GM11168 (cell line): ENCODE results near the gene EWSR1.
"Not testable (repeated sequence)": the region's sequence is repeated elsewhere in the genome, so short reads cannot be mapped to it uniquely, and the experiment has no call there.

ENCODE experiments used
- in situ Hi-C: fragments of 300-500 bp; cut with MboI; formaldehyde crosslinking; loops from one replicate; pipeline ENCODE4 v1.12.0; 2022; ENCODE audit warnings: low sequenced_read_pairs; ENCODE audit not compliant: unreplicated experiment

Gene EWSR1

GRCh38 chr22:29267858-29268510 is at the start of gene EWSR1, which contains the start of gene RHBDD3:
Gene EWSR1, plus strand, starts transcription at chr22:29268268. Its CDS starts 69 bp downstream, at chr22:29268337.
Gene RHBDD3, minus strand, starts transcription at chr22:29267981. Its CDS starts 2,355 bp downstream, at chr22:29265626.
- in situ Hi-C loops = no loop called here

- in situ Hi-C loops = no loop called here
Observed at GRCh38 chr22:29218758-29219408, 49.2 kb upstream of the EWSR1 start.

DNA sequence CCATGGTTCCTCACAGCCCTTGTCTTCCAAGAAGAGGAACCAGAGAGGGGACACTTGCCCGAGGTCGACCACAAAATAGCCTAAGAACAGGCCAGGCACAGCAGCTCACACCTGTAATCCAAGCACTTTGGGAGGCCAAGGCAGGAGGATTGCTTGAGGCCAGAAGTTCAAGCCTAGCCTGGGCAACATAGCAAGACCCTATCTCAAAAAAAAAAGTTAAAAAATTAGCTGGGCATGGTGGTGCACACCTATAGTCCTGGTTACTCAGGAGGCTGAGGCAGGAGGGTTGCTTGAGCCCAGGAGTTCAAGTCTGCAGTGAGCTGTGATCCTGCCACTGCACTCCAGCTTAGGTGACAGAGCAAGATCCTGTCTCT is 48.7 kb upstream of the EWSR1 start:
- in situ Hi-C loops = not testable (repeated sequence)

GRCh38 chr22:29219881-29220670 is 48.0 kb upstream of the EWSR1 start:
- in situ Hi-C loops = no loop called here

DNA sequence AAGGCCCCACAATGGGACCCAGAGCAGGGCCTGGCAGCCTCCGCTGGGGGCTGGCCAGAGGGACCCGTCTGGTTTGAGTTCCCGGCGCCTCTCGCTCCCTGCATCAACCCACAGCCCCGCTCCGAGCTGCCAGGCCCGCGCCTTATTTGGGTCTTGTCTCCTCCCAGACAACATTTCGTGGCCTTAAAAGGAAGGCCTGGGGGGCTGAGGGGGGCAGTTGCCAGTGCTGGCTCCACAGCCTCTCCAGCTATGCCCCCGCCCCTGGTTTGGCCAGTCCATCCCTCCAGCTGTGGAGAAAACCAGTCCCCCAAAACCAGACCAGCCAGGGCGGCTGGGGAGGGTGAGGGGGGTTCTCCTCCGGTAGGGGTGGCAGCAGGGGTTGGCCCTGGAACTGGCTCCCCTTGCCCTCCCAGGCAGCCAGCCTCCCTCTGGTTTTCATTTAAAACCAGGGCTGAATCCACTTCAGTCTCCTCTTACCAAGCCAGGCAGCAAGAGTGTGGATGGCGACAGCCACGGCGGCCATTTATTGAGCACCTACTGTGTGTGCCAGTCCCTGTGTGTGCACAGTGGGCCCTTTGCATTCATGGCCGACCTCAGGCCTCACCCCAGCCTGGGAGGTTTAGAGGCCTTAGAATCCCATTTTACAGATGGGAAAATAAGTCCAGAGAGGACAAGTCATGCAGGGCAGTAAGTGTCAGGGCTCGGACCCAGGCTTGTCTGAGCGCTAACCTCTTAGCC is 43.8 kb upstream of the EWSR1 start:
- in situ Hi-C loops = no loop called here

DNA sequence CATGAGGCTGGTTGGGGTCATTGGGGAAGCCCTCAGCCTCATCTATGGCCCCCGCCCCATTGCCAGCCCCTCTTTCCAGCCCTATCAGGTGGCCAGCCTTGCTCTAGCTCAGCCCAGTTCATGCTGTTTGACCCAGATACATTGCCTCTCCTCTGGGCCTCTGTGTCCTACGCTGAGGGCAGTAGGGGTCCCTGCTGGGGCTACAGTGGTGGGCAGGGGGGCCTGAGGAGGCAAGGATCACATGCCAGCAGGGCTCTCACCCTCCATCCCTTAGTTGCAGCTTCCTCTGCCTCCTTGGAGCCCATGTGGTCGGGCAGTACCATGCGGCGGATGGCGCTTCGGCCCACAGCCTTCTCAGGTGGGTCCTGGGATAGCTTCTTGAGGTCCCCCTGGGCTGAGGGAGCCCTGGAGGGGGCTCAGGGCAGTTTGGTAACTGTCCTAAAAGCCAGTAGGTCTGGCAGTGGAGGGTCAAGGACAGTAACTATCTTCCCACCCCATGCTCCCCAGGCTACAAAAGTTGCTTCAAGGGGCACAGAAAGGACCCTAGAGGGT is 43.1 kb upstream of the EWSR1 start:
- in situ Hi-C loops = no loop called here

- in situ Hi-C loops = no loop called here
Observed at GRCh38 chr22:29225422-29226090, 42.5 kb upstream of the EWSR1 start.

DNA sequence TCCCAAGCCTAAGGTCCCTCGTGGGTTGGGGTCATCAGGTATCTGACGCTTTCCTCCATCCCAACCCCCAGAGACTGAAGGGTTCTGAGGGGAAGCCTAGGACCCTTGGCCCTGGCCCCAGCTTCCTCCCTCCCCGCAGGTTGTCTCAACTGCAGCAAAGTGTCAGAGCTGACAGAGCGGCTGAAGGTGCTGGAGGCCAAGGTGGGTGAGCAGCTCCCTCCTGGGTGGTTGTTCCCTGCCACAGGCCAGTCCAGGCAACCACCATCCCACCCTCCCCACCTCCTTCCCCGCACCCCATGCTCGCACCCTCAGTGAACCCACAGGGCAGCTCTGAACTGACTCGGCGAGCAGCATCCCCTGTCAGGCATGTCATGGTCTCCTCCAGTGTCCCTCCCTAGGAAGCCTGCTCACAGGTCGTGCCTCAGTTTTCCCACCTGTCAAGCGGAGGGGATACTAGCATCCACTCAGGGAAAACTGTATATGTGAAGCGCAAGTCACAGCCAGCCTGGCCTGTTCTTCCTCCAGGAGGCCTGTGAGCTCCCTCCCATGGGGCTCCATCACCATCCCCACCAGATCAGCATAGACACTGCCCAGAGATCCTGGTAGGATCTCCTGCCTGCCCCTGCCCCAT is 41.6 kb upstream of the EWSR1 start:
- in situ Hi-C loops = no loop called here

DNA sequence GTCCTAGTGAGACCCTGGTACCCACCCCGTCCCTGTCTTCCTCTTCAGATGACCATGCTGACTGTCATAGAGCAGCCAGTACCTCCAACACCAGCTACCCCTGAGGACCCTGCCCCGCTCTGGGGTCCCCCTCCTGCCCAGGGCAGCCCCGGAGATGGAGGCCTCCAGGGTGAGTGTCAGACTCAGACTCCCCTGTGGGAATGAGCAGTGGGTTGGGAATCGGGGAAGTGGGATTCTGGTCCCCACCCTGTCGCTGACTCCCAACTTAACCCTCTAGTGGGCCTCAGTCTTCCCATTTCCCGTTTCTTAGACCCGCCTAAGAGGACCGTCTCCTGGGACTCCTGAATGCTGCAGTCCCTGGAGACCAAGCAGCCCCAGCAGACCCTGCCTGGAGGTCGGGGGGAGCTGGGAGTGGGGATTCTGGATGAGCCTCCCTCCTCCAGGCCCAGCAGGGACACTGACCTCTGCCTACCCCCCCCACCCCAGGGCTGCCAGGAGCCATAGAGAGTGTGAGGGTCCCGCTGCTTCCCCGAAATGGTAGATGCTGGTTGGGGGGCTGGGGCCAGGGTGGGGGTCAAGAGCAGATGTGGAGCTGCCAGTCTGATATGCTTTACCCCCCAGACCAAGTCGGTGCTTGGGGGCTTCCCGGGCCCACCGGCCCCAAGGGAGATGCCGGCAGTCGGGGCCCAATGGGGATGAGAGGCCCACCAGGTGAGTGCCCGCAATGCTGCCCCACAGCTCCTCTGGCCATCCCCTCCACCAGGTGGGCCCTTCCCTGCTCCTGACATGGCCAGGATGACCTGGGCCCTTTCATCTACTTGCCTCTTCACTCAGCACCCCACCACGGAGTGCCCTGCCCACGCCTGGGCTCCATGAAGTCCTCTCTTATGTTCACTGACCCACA is 36.8 kb upstream of the EWSR1 start:
- in situ Hi-C loops = no loop called here

DNA sequence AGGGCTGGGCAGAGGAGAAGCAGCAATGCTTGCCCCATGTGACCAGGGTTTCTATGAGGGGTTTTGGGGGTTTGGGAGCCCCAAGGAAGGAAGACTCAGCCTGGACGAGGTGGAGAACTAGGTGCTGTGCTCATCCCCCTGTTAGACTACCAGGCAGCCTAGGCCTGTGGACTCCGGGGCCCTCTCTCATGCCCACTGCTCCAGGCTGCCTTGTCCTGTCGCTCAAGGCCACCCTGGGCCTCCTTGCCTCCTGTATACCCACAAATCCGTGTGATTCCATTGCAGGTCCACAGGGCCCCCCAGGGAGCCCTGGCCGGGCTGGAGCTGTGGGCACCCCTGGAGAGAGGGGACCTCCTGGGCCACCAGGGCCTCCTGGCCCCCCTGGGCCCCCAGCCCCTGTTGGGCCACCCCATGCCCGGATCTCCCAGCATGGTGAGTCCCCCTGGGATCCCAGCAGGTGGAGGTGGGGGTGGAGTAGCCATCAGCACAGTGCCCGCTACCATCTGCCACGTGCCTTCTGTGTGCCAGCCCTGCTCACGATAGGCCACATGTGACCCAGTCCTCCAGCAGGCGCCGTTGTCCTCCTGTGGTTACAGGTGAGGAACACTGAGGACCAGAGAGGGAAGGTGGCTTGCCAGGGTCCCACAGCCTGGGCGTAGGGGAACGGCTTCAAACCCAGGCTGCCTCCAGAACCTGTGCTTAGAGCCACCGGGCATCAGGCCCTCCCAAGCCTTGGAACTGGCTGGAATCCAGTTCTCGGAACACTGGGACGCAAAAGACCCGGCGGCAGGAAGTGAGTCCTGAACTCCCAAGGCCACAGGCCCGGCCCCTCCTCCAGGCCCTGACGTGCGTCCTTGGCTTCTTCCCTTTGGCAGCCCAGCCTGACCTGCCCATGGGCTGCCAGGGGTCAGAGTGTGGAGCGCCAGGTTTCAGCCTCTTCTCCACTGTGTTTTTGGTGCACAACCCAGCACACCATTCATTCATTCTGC is 35.8 kb upstream of the EWSR1 start:
- in situ Hi-C loops = no loop called here

DNA sequence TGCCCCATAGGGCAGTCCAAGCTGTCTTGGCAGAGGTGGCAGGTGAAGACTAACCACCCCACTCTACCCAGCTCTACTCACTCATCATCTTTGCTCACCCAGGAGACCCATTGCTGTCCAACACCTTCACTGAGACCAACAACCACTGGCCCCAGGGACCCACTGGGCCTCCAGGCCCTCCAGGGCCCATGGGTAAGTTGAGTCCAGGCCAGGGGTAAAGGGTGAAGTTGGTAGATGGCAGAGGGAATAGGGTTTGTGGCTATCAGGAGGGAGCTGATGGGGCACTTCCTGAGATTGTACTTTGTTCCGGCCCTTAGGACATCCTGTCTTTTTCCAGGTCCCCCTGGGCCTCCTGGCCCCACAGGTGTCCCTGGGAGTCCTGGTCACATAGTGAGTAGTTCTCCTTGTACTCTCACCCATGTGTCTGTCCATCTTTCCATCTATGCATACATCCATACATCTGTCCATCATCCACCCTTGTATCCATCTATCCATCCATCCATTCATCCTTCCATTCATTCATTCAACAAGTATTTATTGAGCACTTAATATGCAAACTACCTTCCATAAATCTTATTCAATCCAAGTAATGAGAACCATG is 34.7 kb upstream of the EWSR1 start:
- in situ Hi-C loops = no loop called here

GRCh38 chr22:29240481-29240880 is 27.6 kb upstream of the EWSR1 start:
- in situ Hi-C loops = not testable (repeated sequence)

GRCh38 chr22:29243874-29244446 is 24.1 kb upstream of the EWSR1 start:
- in situ Hi-C loops = no loop called here

GRCh38 chr22:29244785-29245625 is 23.1 kb upstream of the EWSR1 start:
- in situ Hi-C loops = no loop called here

GRCh38 chr22:29245626-29246385 is 22.3 kb upstream of the EWSR1 start:
- in situ Hi-C loops = no loop called here
